Nephron progenitor cell (in vitro differentiated cells): ENCODE data around the gene RNF223.

ENCODE experiments used
- DNase-seq: peaks from one replicate; pipeline ENCODE4 v3.0.0; 2021
- H3K27ac Mint-ChIP-seq: 2 replicates; pipeline ENCODE4 v1.8.0; 2021; ENCODE audit warnings: mild to moderate bottlenecking, moderate library complexity, mixed read lengths
- H3K27me3 Mint-ChIP-seq: 2 replicates; pipeline ENCODE4 v1.8.0; 2021; ENCODE audit warnings: mild to moderate bottlenecking, low read depth, mixed read lengths; ENCODE audit not compliant: poor library complexity
- H3K36me3 Mint-ChIP-seq: 2 replicates; pipeline ENCODE4 v1.8.0; 2021; ENCODE audit warnings: low read depth, mixed read lengths
- H3K4me1 Mint-ChIP-seq: 2 replicates; pipeline ENCODE4 v1.8.0; 2021; ENCODE audit warnings: mixed read lengths
- H3K4me3 Mint-ChIP-seq: 2 replicates; pipeline ENCODE4 v1.8.0; 2021; ENCODE audit warnings: mild to moderate bottlenecking, moderate library complexity, mixed read lengths
- H3K9me3 Mint-ChIP-seq: 2 replicates; pipeline ENCODE4 v1.8.0; 2021; ENCODE audit warnings: mild to moderate bottlenecking, moderate library complexity, mixed read lengths
- TF ChIP-seq, protein P1 (sequence below): fragments of 200-600 bp; sonication (generic); IDR thresholded peaks from 2 replicates; pipeline ENCODE4 v1.5.0; 2021; ENCODE audit warnings: antibody characterized with exemption

The RNF223 gene

DNA sequence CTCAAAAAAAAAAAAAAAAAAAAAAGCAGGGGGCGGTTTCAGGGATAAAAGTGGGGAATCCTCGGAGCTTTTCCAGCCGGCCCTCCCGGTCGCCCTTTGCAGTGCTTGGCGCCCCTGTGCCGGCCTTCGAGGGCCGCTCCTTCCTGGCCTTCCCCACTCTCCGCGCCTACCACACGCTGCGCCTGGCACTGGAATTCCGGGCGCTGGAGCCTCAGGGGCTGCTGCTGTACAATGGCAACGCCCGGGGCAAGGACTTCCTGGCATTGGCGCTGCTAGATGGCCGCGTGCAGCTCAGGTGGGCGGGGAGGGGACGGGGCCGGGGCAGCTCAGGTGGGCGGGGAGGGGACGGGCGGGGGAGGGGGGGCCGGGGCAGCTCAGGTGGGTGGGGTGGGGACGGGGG lies 25.3 kb downstream of the RNF223 start:
- H3K36me3 Mint-ChIP-seq = peaks cover 24% of the 10 kb centered on the region
- no peaks in the 10 kb centered on the region for H3K9me3 Mint-ChIP-seq
- no peak for DNase-seq
- no peaks in the 10 kb centered on the region for H3K27me3 Mint-ChIP-seq
- TF ChIP-seq, protein P1, sequence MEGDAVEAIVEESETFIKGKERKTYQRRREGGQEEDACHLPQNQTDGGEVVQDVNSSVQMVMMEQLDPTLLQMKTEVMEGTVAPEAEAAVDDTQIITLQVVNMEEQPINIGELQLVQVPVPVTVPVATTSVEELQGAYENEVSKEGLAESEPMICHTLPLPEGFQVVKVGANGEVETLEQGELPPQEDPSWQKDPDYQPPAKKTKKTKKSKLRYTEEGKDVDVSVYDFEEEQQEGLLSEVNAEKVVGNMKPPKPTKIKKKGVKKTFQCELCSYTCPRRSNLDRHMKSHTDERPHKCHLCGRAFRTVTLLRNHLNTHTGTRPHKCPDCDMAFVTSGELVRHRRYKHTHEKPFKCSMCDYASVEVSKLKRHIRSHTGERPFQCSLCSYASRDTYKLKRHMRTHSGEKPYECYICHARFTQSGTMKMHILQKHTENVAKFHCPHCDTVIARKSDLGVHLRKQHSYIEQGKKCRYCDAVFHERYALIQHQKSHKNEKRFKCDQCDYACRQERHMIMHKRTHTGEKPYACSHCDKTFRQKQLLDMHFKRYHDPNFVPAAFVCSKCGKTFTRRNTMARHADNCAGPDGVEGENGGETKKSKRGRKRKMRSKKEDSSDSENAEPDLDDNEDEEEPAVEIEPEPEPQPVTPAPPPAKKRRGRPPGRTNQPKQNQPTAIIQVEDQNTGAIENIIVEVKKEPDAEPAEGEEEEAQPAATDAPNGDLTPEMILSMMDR = no peak
- no peak overlapping the region for H3K4me3 Mint-ChIP-seq
- no peak overlapping the region for H3K27ac Mint-ChIP-seq
- H3K4me1 Mint-ChIP-seq = peaks cover 7% of the 10 kb centered on the region

- Mint-ChIP-seq H3K36me3 (peaks cover 25% of the 10 kb centered on the region), H3K9me3 (no peaks in the 10 kb centered on the region)
Observed at GRCh38 chr1:1047963-1048362, 26.1 kb downstream of the RNF223 start.

GRCh38 chr1:1047407-1047806 lies 26.7 kb downstream of the RNF223 start:
- TF ChIP-seq, protein P1 = no peak
- H3K27ac Mint-ChIP-seq = no peak overlapping the region
- DNase-seq = no peak
- H3K9me3 Mint-ChIP-seq = no peaks in the 10 kb centered on the region
- H3K36me3 Mint-ChIP-seq = peaks cover 20% of the 10 kb centered on the region
- no peak overlapping the region for H3K4me3 Mint-ChIP-seq
- no peaks in the 10 kb centered on the region for H3K27me3 Mint-ChIP-seq
- H3K4me1 Mint-ChIP-seq = peaks cover under 1% of the 10 kb centered on the region

More at GRCh38 chr1:1047963-1048362, 26.1 kb downstream of the RNF223 start:
- Mint-ChIP-seq H3K4me1 (peaks cover 6% of the 10 kb centered on the region), H3K4me3 (no peak overlapping the region), H3K27me3 (no peaks in the 10 kb centered on the region), H3K27ac (no peak overlapping the region)
- TF ChIP-seq, protein P1 = no peak
- no peak for DNase-seq

DNA sequence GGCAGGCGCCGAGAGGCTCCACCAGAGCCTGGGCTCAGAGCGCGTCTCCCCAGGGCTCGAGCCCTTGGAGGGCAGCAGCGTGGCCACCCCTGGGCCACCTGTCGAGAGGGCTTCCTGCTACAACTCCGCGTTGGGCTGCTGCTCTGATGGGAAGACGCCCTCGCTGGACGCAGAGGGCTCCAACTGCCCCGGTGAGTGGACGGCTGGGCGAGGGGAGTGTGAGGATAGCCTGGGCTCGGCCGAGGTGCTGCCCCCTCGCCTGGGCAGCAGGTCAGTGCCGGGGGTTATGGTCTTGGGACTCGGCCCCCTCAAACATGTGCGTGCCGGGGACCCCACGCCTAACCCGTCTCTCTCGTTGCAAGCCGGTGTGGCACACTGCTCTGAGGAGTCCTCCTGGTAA lies 27.3 kb downstream of the RNF223 start:
- Mint-ChIP-seq H3K4me1 (no peaks in the 10 kb centered on the region), H3K27ac (no peak overlapping the region), H3K4me3 (no peak overlapping the region), H3K36me3 (peaks cover 15% of the 10 kb centered on the region), H3K27me3 (no peaks in the 10 kb centered on the region), H3K9me3 (no peaks in the 10 kb centered on the region)
- TF ChIP-seq, protein P1 = no peak
- DNase-seq = no peak

DNA sequence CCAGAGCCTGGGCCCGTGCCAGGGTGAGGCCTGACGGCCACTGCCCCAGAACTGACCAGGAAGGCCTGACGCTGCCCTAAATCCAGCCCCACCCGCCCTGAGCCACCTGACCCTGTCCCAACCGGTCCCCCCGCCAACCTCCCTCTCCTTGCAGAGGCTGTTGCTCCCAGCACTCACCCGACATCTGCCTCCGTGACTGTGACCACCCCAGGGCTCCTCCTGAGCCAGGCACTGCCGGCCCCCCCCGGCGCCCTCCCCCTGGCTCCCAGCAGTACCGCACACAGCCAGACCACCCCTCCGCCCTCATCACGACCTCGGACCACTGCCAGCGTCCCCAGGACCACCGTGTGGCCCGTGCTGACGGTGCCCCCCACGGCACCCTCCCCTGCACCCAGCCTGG lies 27.9 kb downstream of the RNF223 start:
- Mint-ChIP-seq H3K4me3 (no peak overlapping the region), H3K27me3 (no peaks in the 10 kb centered on the region), H3K9me3 (no peaks in the 10 kb centered on the region), H3K4me1 (no peaks in the 10 kb centered on the region), H3K27ac (no peak overlapping the region), H3K36me3 (peaks cover 15% of the 10 kb centered on the region)
- TF ChIP-seq, protein P1 = no peak
- no peak for DNase-seq

DNA sequence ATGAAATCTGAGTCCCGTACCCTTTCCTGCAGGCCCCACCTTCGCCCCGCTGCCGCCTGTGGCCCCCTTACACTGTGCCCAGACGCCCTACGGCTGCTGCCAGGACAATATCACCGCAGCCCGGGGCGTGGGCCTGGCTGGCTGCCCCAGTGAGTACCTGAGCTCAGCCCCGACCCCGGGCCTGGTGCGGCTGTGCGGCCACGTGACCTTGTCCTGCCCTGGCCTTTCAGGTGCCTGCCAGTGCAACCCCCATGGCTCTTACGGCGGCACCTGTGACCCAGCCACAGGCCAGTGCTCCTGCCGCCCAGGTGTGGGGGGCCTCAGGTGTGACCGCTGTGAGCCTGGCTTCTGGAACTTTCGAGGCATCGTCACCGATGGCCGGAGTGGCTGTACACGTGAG lies 29.0 kb downstream of the RNF223 start:
- H3K4me1 Mint-ChIP-seq = no peaks in the 10 kb centered on the region
- TF ChIP-seq, protein P1 = no peak
- peaks cover 2% of the 10 kb centered on the region for H3K27me3 Mint-ChIP-seq
- DNase-seq = no peak
- H3K4me3 Mint-ChIP-seq = no peak overlapping the region
- H3K9me3 Mint-ChIP-seq = no peaks in the 10 kb centered on the region
- peaks cover 15% of the 10 kb centered on the region for H3K36me3 Mint-ChIP-seq
- H3K27ac Mint-ChIP-seq = no peak overlapping the region
